GM12878 (cell line): ENCODE results near the gene AP2S1. TPM values are rescaled to one million over a fixed set of nuclear protein-coding genes. Genes with fewer than 3 reads are reported as not detected.

Experiments used
- ATAC-seq: fragments of 200-7000 bp; cut with Tn5 transposase; 3 replicates; pipeline ENCODE4 v1.9.1; 2020; ENCODE audit warnings: mild to moderate bottlenecking, moderate library complexity
- BruUV-seq: library from RNA; stranded (reverse); fragments of 400-500 nt; replicated peaks from 2 replicates; lab custom pipeline; 2021; lab: Mats Ljungman, UMichigan
- CTCF ChIA-PET: fragments of 300-600 bp; sonication (Branson Sonifier 250); formaldehyde crosslinking; extraction: SDS; loops from one replicate; lab custom pipeline; 2021; ENCODE audit warnings: inconsistent platforms; lab: Yijun Ruan, JAX
- POLR2A ChIA-PET: fragments of 350-600 bp; formaldehyde crosslinking; extraction: SDS; loops from one replicate; lab custom pipeline; 2021; ENCODE audit warnings: inconsistent platforms; lab: Charles Lee
- RAD21 ChIA-PET: fragments of 300-600 bp; sonication (Branson Sonifier 250); formaldehyde crosslinking; loops from one replicate; lab custom pipeline; 2023; ENCODE audit warnings: antibody characterized with exemption; ENCODE audit not compliant: unreplicated experiment; lab: Charles Lee
- SMC1A ChIA-PET: fragments of 300-600 bp; sonication (Branson Sonifier 250); formaldehyde crosslinking; loops from one replicate; lab custom pipeline; 2023; ENCODE audit not compliant: unreplicated experiment, uncharacterized antibody; lab: Charles Lee
- DNase-seq: peaks from one replicate; pipeline ENCODE4 v3.0.0-alpha.2; 2011; ENCODE audit warnings: low read depth, low spot score
- FAIRE-seq: peaks from 3 replicates; lab custom pipeline; 2011; peaks lifted over from hg19 to GRCh38; lab: Jason Lieb, UNC
- H2AFZ ChIP-seq: 2 replicates; pipeline ENCODE4 v1.6.0; 2011; ENCODE audit warnings: low read depth, low read length, control low read depth; ENCODE audit not compliant: control insufficient read depth
- H3K27ac ChIP-seq: 2 replicates; pipeline ENCODE4 v1.5.1; 2011; ENCODE audit warnings: control low read depth; ENCODE audit not compliant: control insufficient read depth, insufficient read depth
- H3K27me3 ChIP-seq, 2 experiments: replicated peaks in 1 of 2; 2 replicates each; pipeline versions ENCODE4 v1.6.0 to v1.6.1; 2011; ENCODE audit warnings: low read length in 1 of 2; ENCODE audit not compliant: control insufficient read depth in 2 of 2, insufficient read depth in 2 of 2
- H3K36me3 ChIP-seq, 2 experiments: 2 replicates each; pipeline ENCODE4 v1.5.1; 2011; ENCODE audit warnings: low read length in 1 of 2; ENCODE audit not compliant: control insufficient read depth in 2 of 2, insufficient read depth in 2 of 2
- H3K4me1 ChIP-seq: 2 replicates; pipeline ENCODE4 v1.6.1; 2011; ENCODE audit warnings: mild to moderate bottlenecking, low read length, moderate library complexity, mixed read lengths; ENCODE audit not compliant: control insufficient read depth, insufficient read depth
- H3K4me2 ChIP-seq: 2 replicates; pipeline ENCODE4 v1.6.0; 2011; ENCODE audit warnings: control low read depth; ENCODE audit not compliant: control insufficient read depth, insufficient read depth
- H3K4me3 ChIP-seq: fragments of 200-600 bp; sonication (generic); 2 replicates; pipeline ENCODE4 v1.5.1; 2016
- H3K79me2 ChIP-seq: 2 replicates; pipeline ENCODE4 v1.6.0; 2011; ENCODE audit warnings: low read length; ENCODE audit not compliant: control insufficient read depth, insufficient read depth
- H3K9ac ChIP-seq: 2 replicates; pipeline ENCODE4 v1.8.0; 2011; ENCODE audit warnings: low read length, control low read depth, mixed read lengths; ENCODE audit not compliant: control insufficient read depth, insufficient read depth
- H3K9me3 ChIP-seq: replicated peaks from 3 replicates; pipeline ENCODE4 v1.5.1; 2011; ENCODE audit warnings: mild to moderate bottlenecking, low read length; ENCODE audit not compliant: control insufficient read depth, insufficient read depth
- H4K20me1 ChIP-seq: 2 replicates; pipeline ENCODE4 v1.6.0; 2011; ENCODE audit not compliant: control insufficient read depth, insufficient read depth
- ATF7 ChIP-seq: fragments of 450-650 bp; IDR thresholded peaks from 2 replicates; pipeline ENCODE4 v1.6.1; 2016; ENCODE audit warnings: low read depth, mild to moderate bottlenecking
- BCL3 ChIP-seq: IDR thresholded peaks from 2 replicates; pipeline ENCODE4 v1.6.1; 2011; ENCODE audit warnings: borderline replicate concordance, low read depth, mild to moderate bottlenecking, moderate library complexity, low read length; ENCODE audit not compliant: insufficient read depth, poor library complexity, severe bottlenecking
- CBX3 ChIP-seq: fragments of 200-600 bp; sonication (generic); IDR thresholded peaks from 2 replicates; pipeline ENCODE4 v1.6.1; 2016; ENCODE audit warnings: low read depth, borderline replicate concordance
- CREM ChIP-seq: IDR thresholded peaks from 2 replicates; pipeline ENCODE4 v1.6.1; 2014; ENCODE audit warnings: antibody characterized with exemption, low read depth
- FOS ChIP-seq: IDR thresholded peaks from 3 replicates; pipeline ENCODE4 v1.6.1; 2011; ENCODE audit warnings: borderline replicate concordance; ENCODE audit not compliant: insufficient read length; ENCODE audit errors: extremely low read depth
- HDAC6 ChIP-seq: fragments of 200-600 bp; sonication (generic); IDR thresholded peaks from one replicate; pipeline ENCODE4 v1.8.0; 2017; ENCODE audit warnings: antibody characterized with exemption; ENCODE audit not compliant: unreplicated experiment
- RELB ChIP-seq: fragments of 450-650 bp; IDR thresholded peaks from 2 replicates; pipeline ENCODE4 v1.6.1; 2017; ENCODE audit warnings: low read depth, mild to moderate bottlenecking, moderate library complexity
- SMAD5 ChIP-seq: IDR thresholded peaks from 2 replicates; pipeline ENCODE4 v1.6.1; 2016; ENCODE audit warnings: antibody characterized with exemption, low read depth
- SUZ12 ChIP-seq: fragments of 200-600 bp; sonication (generic); IDR thresholded peaks from one replicate; pipeline ENCODE4 v1.6.1; 2018; ENCODE audit warnings: antibody characterized with exemption, mild to moderate bottlenecking; ENCODE audit not compliant: unreplicated experiment
- ZNF207 ChIP-seq: fragments of 450-650 bp; IDR thresholded peaks from 2 replicates; pipeline ENCODE4 v1.6.1; 2014; ENCODE audit warnings: antibody characterized with exemption, mild to moderate bottlenecking, borderline replicate concordance
- WGBS: methylation state at CpG from one replicate; pipeline ENCODE4 v1.1.6; 2016; ENCODE audit warnings: low lambda C conversion rate; ENCODE audit not compliant: insufficient replicate concordance, insufficient coverage; ENCODE audit errors: missing lambda C conversion rate; 5-methylcytosine and 5-hydroxymethylcytosine counted together
- in situ Hi-C: fragments of 300-500 bp; cut with MboI; formaldehyde crosslinking; loops from 9 replicates; pipeline ENCODE4 v1.14.3; 2018; ENCODE audit warnings: mixed read lengths
- intact Hi-C: fragments of 100-400 bp; cut with micrococcal nuclease; formaldehyde crosslinking; loops from one replicate; pipeline ENCODE4 v1.14.2; 2022; ENCODE audit not compliant: unreplicated experiment
- polyA plus RNA-seq, 11 experiments: library from polyadenylated mRNA; depleted of rRNA in 4 of 11; unstranded in 6 of 11; stranded (reverse) in 5 of 11; fragments of >200 nt; fragmentation: Nextera tagmentation in 4 of 11; fragmentation: Illumina TruSeq in 1 of 11; extraction: Ambion mirVana in 4 of 11; extraction: Trizol in 1 of 11; gene quantifications; 1 replicate in 1 of 11; 2 replicates in 10 of 11; pipeline versions ENCODE4 v1.2.1 to v1.2.3, GENCODE V29; 2011 to 2016; ENCODE audit warnings: inconsistent platforms in 2 of 11, missing spikeins in 2 of 11, low read depth in 1 of 11
- total RNA-seq, 4 experiments: library from RNA; depleted of rRNA in 3 of 4; stranded (reverse); fragments of >200 nt in 3 of 4; fragmentation: Illumina TruSeq in 1 of 4; extraction: Trizol in 1 of 4; gene quantifications; 2 replicates each; pipeline versions ENCODE4 v1.2.1 to v1.2.3, GENCODE V29; 2013 to 2021
- TF ChIP-seq, protein P1 (sequence below), 3 experiments: IDR thresholded peaks in 2 of 3; conservative IDR thresholded peaks in 1 of 3; 2 replicates each; pipeline ENCODE4 v1.5.1; 2011; ENCODE audit warnings: low read depth in 3 of 3, low read length in 3 of 3, mild to moderate bottlenecking in 3 of 3, control low read depth in 2 of 3, moderate library complexity in 2 of 3, inconsistent platforms in 1 of 3, mixed read lengths in 1 of 3; ENCODE audit not compliant: control insufficient read depth in 2 of 3, insufficient read depth in 1 of 3; ENCODE audit errors: extremely low read depth in 1 of 3
- TF ChIP-seq, protein P2 (sequence below): fragments of 450-650 bp; IDR thresholded peaks from 2 replicates; pipeline ENCODE4 v1.6.1; 2017; ENCODE audit warnings: mild to moderate bottlenecking, moderate library complexity
- TF ChIP-seq, protein P3 (sequence below): fragments of 450-650 bp; IDR thresholded peaks from 2 replicates; pipeline ENCODE4 v1.6.1; 2017; ENCODE audit warnings: mild to moderate bottlenecking

Gene AP2S1
- total and polyA plus RNA-seq, 10 of the 15 experiments (the other 5 are each of a cell fraction or from before 2014, with no cell fraction given), result 10.8 to 239 (median 104) TPM

DNA sequence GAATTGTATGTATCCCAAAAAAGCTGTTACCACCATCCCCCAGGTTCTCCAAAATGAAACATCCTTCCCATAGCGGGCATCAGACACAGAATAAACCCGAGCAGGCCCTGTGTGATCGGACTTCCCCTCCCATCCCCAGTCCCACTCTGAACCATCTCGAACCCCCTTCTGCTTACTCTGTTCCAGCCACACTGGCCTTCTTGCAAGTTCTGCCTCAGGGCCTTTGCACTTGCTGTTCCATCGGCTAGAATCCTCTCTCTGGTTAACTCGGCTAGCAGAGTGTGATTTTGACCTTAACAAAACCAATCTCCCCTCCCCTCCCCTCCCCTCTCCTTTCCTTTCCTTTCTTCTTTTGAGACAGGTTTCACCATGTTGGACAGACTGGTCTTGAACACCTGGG lies 15.7 kb downstream of the AP2S1 start:
- Histone ChIP-seq H4K20me1 (no peaks in the 10 kb centered on the region), H2AFZ (no peak overlapping the region), H3K4me1 (no peaks in the 10 kb centered on the region), H3K4me3 (no peak overlapping the region), H3K9ac (no peak overlapping the region), H3K4me2 (no peak overlapping the region), H3K36me3 (peaks cover 3 to 10% of the 10 kb centered on the region in 2 experiments; a peak in 3 of 4 replicates), H3K9me3 (no peaks in the 10 kb centered on the region), H3K27me3 (no peaks in the 10 kb centered on the region), H3K79me2 (no peaks in the 10 kb centered on the region), H3K27ac (no peak overlapping the region)
- FAIRE-seq (no peak), DNase-seq (no peak), ATAC-seq (no peak)
- intact Hi-C loops (no loop called here), in situ Hi-C loops (no loop called here)
- ChIA-PET SMC1A (no interaction called here), RAD21 (interaction anchor here (1.4 kb wide), 1 partner anchor 77 kb away, joined by 3 read pairs; no protein-coding TSS in a partner anchor), CTCF (interaction anchor here (0.6 to 1.8 kb wide), 3 partner anchors 78 to 84 kb away, joined by 3 to 11 read pairs (median 3); no protein-coding TSS in a partner anchor), POLR2A (no interaction called here)
- BruUV-seq, result no TSS peak
- WGBS, result 79% methylated on average over 6 of the region's 6 CpGs
- TF ChIP-seq, protein P1, sequence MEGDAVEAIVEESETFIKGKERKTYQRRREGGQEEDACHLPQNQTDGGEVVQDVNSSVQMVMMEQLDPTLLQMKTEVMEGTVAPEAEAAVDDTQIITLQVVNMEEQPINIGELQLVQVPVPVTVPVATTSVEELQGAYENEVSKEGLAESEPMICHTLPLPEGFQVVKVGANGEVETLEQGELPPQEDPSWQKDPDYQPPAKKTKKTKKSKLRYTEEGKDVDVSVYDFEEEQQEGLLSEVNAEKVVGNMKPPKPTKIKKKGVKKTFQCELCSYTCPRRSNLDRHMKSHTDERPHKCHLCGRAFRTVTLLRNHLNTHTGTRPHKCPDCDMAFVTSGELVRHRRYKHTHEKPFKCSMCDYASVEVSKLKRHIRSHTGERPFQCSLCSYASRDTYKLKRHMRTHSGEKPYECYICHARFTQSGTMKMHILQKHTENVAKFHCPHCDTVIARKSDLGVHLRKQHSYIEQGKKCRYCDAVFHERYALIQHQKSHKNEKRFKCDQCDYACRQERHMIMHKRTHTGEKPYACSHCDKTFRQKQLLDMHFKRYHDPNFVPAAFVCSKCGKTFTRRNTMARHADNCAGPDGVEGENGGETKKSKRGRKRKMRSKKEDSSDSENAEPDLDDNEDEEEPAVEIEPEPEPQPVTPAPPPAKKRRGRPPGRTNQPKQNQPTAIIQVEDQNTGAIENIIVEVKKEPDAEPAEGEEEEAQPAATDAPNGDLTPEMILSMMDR (IDR thresholded peaks at IDR 0.05 in 2 of 3, conservative IDR thresholded peaks at IDR 0.05 in 1 of 3; ENCODE audit: control insufficient read depth in 2 of 3, extremely low read depth in 1 of 3, insufficient read depth in 1 of 3, low read depth in 3 of 3, low read length in 3 of 3), result no peak
- TF ChIP-seq, protein P2, sequence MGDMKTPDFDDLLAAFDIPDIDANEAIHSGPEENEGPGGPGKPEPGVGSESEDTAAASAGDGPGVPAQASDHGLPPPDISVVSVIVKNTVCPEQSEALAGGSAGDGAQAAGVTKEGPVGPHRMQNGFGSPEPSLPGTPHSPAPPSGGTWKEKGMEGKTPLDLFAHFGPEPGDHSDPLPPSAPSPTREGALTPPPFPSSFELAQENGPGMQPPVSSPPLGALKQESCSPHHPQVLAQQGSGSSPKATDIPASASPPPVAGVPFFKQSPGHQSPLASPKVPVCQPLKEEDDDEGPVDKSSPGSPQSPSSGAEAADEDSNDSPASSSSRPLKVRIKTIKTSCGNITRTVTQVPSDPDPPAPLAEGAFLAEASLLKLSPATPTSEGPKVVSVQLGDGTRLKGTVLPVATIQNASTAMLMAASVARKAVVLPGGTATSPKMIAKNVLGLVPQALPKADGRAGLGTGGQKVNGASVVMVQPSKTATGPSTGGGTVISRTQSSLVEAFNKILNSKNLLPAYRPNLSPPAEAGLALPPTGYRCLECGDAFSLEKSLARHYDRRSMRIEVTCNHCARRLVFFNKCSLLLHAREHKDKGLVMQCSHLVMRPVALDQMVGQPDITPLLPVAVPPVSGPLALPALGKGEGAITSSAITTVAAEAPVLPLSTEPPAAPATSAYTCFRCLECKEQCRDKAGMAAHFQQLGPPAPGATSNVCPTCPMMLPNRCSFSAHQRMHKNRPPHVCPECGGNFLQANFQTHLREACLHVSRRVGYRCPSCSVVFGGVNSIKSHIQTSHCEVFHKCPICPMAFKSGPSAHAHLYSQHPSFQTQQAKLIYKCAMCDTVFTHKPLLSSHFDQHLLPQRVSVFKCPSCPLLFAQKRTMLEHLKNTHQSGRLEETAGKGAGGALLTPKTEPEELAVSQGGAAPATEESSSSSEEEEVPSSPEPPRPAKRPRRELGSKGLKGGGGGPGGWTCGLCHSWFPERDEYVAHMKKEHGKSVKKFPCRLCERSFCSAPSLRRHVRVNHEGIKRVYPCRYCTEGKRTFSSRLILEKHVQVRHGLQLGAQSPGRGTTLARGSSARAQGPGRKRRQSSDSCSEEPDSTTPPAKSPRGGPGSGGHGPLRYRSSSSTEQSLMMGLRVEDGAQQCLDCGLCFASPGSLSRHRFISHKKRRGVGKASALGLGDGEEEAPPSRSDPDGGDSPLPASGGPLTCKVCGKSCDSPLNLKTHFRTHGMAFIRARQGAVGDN, result no peak
- TF ChIP-seq SUZ12 (no peak), SMAD5 (no peak), CREM (no peak), RELB (no peak), BCL3 (no peak), HDAC6 (no peak), CBX3 (no peak), ATF7 (no peak), ZNF207 (no peak), FOS (no peak)
- TF ChIP-seq, protein P3, sequence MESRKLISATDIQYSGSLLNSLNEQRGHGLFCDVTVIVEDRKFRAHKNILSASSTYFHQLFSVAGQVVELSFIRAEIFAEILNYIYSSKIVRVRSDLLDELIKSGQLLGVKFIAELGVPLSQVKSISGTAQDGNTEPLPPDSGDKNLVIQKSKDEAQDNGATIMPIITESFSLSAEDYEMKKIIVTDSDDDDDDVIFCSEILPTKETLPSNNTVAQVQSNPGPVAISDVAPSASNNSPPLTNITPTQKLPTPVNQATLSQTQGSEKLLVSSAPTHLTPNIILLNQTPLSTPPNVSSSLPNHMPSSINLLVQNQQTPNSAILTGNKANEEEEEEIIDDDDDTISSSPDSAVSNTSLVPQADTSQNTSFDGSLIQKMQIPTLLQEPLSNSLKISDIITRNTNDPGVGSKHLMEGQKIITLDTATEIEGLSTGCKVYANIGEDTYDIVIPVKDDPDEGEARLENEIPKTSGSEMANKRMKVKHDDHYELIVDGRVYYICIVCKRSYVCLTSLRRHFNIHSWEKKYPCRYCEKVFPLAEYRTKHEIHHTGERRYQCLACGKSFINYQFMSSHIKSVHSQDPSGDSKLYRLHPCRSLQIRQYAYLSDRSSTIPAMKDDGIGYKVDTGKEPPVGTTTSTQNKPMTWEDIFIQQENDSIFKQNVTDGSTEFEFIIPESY, result no peak
